H9 (cell line): ENCODE results near the gene ACAA2. TPM values are rescaled to one million over a fixed set of nuclear protein-coding genes. Genes with fewer than 3 reads are reported as not detected.

ENCODE experiments used
- DNase-seq: peaks from one replicate; pipeline ENCODE4 v3.0.0-alpha.2; 2017
- H2AFZ ChIP-seq: one replicate; pipeline ENCODE4 v1.6.1; 2013; ENCODE audit warnings: mild to moderate bottlenecking, low read length, control low read depth, moderate library complexity
- H2AK5ac ChIP-seq: 2 replicates; pipeline ENCODE4 v1.6.1; 2013; ENCODE audit warnings: low read length, control low read depth, mixed read lengths; ENCODE audit not compliant: insufficient read length
- H2BK120ac ChIP-seq: one replicate; pipeline ENCODE4 v1.6.1; 2013; ENCODE audit warnings: low read depth, mild to moderate bottlenecking, low read length, control low read depth, inconsistent platforms; ENCODE audit not compliant: poor library complexity, severe bottlenecking
- H2BK12ac ChIP-seq: 2 replicates; pipeline ENCODE4 v1.6.1; 2013; ENCODE audit warnings: low read length, control low read depth, mixed read lengths, low read depth; ENCODE audit not compliant: insufficient read length
- H2BK15ac ChIP-seq: 2 replicates; pipeline ENCODE4 v1.6.1; 2013; ENCODE audit warnings: low read depth, low read length, control low read depth
- H2BK20ac ChIP-seq: one replicate; pipeline ENCODE4 v1.6.1; 2013; ENCODE audit warnings: low read depth, mild to moderate bottlenecking, low read length, control low read depth, inconsistent platforms; ENCODE audit not compliant: poor library complexity, severe bottlenecking
- H2BK5ac ChIP-seq: 2 replicates; pipeline ENCODE4 v1.6.1; 2013; ENCODE audit warnings: low read length, control low read depth, mixed read lengths; ENCODE audit not compliant: insufficient read length
- H3K14ac ChIP-seq: 2 replicates; pipeline ENCODE4 v1.6.1; 2013; ENCODE audit warnings: low read length, control low read depth; ENCODE audit not compliant: insufficient read depth
- H3K18ac ChIP-seq: 2 replicates; pipeline ENCODE4 v1.6.1; 2013; ENCODE audit warnings: low read depth, mild to moderate bottlenecking, mixed read lengths, low read length, control low read depth; ENCODE audit not compliant: insufficient read length
- H3K23ac ChIP-seq: 2 replicates; pipeline ENCODE4 v1.6.1; 2013; ENCODE audit warnings: low read length, control low read depth, mixed read lengths, low read depth; ENCODE audit not compliant: insufficient read length
- H3K23me2 ChIP-seq: 2 replicates; pipeline ENCODE4 v1.6.1; 2013; ENCODE audit warnings: low read depth, mild to moderate bottlenecking, mixed read lengths, low read length, control low read depth; ENCODE audit not compliant: insufficient read length, poor library complexity, severe bottlenecking
- H3K27ac ChIP-seq: 2 replicates; pipeline ENCODE4 v1.5.1; 2013; ENCODE audit warnings: low read length, control low read depth, mixed read lengths, low read depth; ENCODE audit not compliant: insufficient read length
- H3K27me3 ChIP-seq: 2 replicates; pipeline ENCODE4 v1.6.1; 2013; ENCODE audit warnings: low read length, control low read depth, inconsistent platforms; ENCODE audit not compliant: insufficient read depth
- H3K4ac ChIP-seq: 2 replicates; pipeline ENCODE4 v1.6.1; 2013; ENCODE audit warnings: low read depth, mild to moderate bottlenecking, control low read depth, inconsistent platforms, low read length, moderate library complexity
- H3K4me1 ChIP-seq: 2 replicates; pipeline ENCODE4 v1.6.1; 2013; ENCODE audit warnings: low read length, control low read depth, inconsistent platforms; ENCODE audit not compliant: insufficient read depth
- H3K4me2 ChIP-seq: 2 replicates; pipeline ENCODE4 v1.6.1; 2013; ENCODE audit warnings: low read length, control low read depth, mixed read lengths; ENCODE audit not compliant: insufficient read length, insufficient read depth
- H3K56ac ChIP-seq: 2 replicates; pipeline ENCODE4 v1.6.1; 2013; ENCODE audit warnings: low read depth, mild to moderate bottlenecking, mixed read lengths, low read length, control low read depth; ENCODE audit not compliant: insufficient read length
- H3K79me1 ChIP-seq: 2 replicates; pipeline ENCODE4 v1.6.1; 2013; ENCODE audit warnings: low read depth, mild to moderate bottlenecking, moderate library complexity, low read length, control low read depth, inconsistent platforms; ENCODE audit not compliant: insufficient read depth, poor library complexity, severe bottlenecking
- H3K79me2 ChIP-seq: 2 replicates; pipeline ENCODE4 v1.6.1; 2013; ENCODE audit warnings: low read length, control low read depth, inconsistent platforms; ENCODE audit not compliant: insufficient read depth
- H3K9ac ChIP-seq: 2 replicates; pipeline ENCODE4 v1.6.1; 2013; ENCODE audit warnings: low read length, control low read depth, mixed read lengths; ENCODE audit not compliant: insufficient read length; ENCODE audit errors: extremely low read depth
- H3K9me3 ChIP-seq: one replicate; pipeline ENCODE4 v1.6.1; 2013; ENCODE audit warnings: low read depth, low read length, inconsistent platforms; ENCODE audit not compliant: control insufficient read depth
- H3T11ph ChIP-seq: one replicate; pipeline ENCODE4 v1.6.1; 2013; ENCODE audit warnings: mild to moderate bottlenecking, low read length, control low read depth, inconsistent platforms
- H4K20me1 ChIP-seq: one replicate; pipeline ENCODE4 v1.6.1; 2013; ENCODE audit not compliant: control insufficient read depth, insufficient read length, insufficient read depth
- H4K5ac ChIP-seq: 2 replicates; pipeline ENCODE4 v1.6.1; 2013; ENCODE audit warnings: low read depth, mild to moderate bottlenecking, mixed read lengths, low read length, control low read depth; ENCODE audit not compliant: insufficient read length
- H4K8ac ChIP-seq: replicated peaks from 2 replicates; pipeline ENCODE4 v1.6.1; 2013; ENCODE audit warnings: low read length, control low read depth, mixed read lengths, low read depth; ENCODE audit not compliant: insufficient read length
- H4K91ac ChIP-seq: 2 replicates; pipeline ENCODE4 v1.6.1; 2013; ENCODE audit warnings: low read depth, mild to moderate bottlenecking, moderate library complexity, mixed read lengths, low read length, control low read depth; ENCODE audit not compliant: insufficient read length
- H3K27ac Mint-ChIP-seq, 3 experiments: 2 replicates in 2 of 3; 3 replicates in 1 of 3; pipeline ENCODE4 v1.8.0; 2020 to 2021; ENCODE audit warnings: mixed read lengths in 3 of 3, mild to moderate bottlenecking in 1 of 3, moderate library complexity in 1 of 3
- H3K27me3 Mint-ChIP-seq: 2 replicates; pipeline ENCODE4 v1.8.0; 2021; ENCODE audit warnings: low read depth, mild to moderate bottlenecking, moderate library complexity, mixed read lengths
- H3K36me3 Mint-ChIP-seq, 3 experiments: 2 replicates in 2 of 3; 3 replicates in 1 of 3; pipeline ENCODE4 v1.8.0; 2020 to 2021; ENCODE audit warnings: low read depth in 3 of 3, mixed read lengths in 3 of 3; ENCODE audit not compliant: insufficient read depth in 1 of 3
- H3K4me1 Mint-ChIP-seq, 2 experiments: 2 replicates each; pipeline ENCODE4 v1.8.0; 2020; ENCODE audit warnings: mixed read lengths in 2 of 2
- H3K4me3 Mint-ChIP-seq, 2 experiments: 2 replicates in 1 of 2; 3 replicates in 1 of 2; pipeline ENCODE4 v1.8.0; 2020 to 2021; ENCODE audit warnings: mild to moderate bottlenecking in 2 of 2, mixed read lengths in 2 of 2, moderate library complexity in 1 of 2
- H3K9me3 Mint-ChIP-seq, 2 experiments: 2 replicates in 1 of 2; 3 replicates in 1 of 2; pipeline ENCODE4 v1.8.0; 2020; ENCODE audit warnings: mild to moderate bottlenecking in 2 of 2, mixed read lengths in 2 of 2, moderate library complexity in 1 of 2
- CTCF ChIP-seq: fragments of 200-600 bp; sonication (generic); conservative IDR thresholded peaks from 3 replicates; pipeline ENCODE4 v1.8.0; 2021; ENCODE audit warnings: antibody characterized with exemption, mild to moderate bottlenecking
- WGBS: extraction: QIAGEN DNeasy Blood & Tissue Kit; methylation state at CpG from one replicate; pipeline ENCODE4 v1.1.7; 2013; ENCODE audit warnings: missing lambda C conversion rate, low lambda C conversion rate, mixed read lengths; ENCODE audit not compliant: insufficient read length; ENCODE audit errors: extremely low coverage; 5-methylcytosine and 5-hydroxymethylcytosine counted together
- total RNA-seq: library from RNA; stranded (reverse); gene quantifications from 2 replicates; pipeline ENCODE4 v1.2.1, GENCODE V29; 2021

The ACAA2 gene
- total RNA-seq, 1 experiment from 2014 or later, result 115 TPM

GRCh38 chr18:49755489-49755888 is 57.8 kb downstream of the ACAA2 start:
- Histone ChIP-seq H3K4me2 (no peak overlapping the region), H2AK5ac (no peak overlapping the region), H2BK120ac (no peak overlapping the region), H3T11ph (no peak overlapping the region), H3K23ac (no peak overlapping the region), H4K5ac (no peak overlapping the region), H3K23me2 (no peaks in the 10 kb centered on the region), H3K4ac (no peak overlapping the region), H3K18ac (no peak overlapping the region), H2BK5ac (no peak overlapping the region), H4K20me1 (no peaks in the 10 kb centered on the region), H4K8ac (no peak overlapping the region), H2BK15ac (no peak overlapping the region), H3K14ac (no peak overlapping the region), H3K56ac (no peak overlapping the region), H3K9me3 (no peaks in the 10 kb centered on the region), H2BK20ac (no peak overlapping the region), H2BK12ac (no peak overlapping the region), H3K9ac (no peak overlapping the region), H3K27ac (no peak overlapping the region), H3K79me2 (no peaks in the 10 kb centered on the region), H2AFZ (no peak overlapping the region), H3K79me1 (no peaks in the 10 kb centered on the region), H3K27me3 (no peaks in the 10 kb centered on the region), H4K91ac (no peak overlapping the region), H3K4me1 (no peaks in the 10 kb centered on the region; the same call in 1 of the 2 replicates)
- Mint-ChIP-seq H3K9me3 (peaks cover 0 to 6% of the 10 kb centered on the region in 2 experiments; a peak in 1 of 5 replicates), H3K27me3 (peaks cover 4% of the 10 kb centered on the region), H3K4me3 (no peak overlapping the region; a peak in 1 of 5 replicates), H3K27ac (no peak overlapping the region), H3K4me1 (peaks cover 45 to 57% of the 10 kb centered on the region in 2 experiments), H3K36me3 (no peaks in the 10 kb centered on the region)
- WGBS, result no CpG with 5 or more reads among the region's 6 CpGs
- no peak for TF ChIP-seq CTCF
- DNase-seq, result no peak
